K562 (cell line): ENCODE data around the gene ZNF296. TPM values are rescaled to one million over a fixed set of nuclear protein-coding genes. Genes with fewer than 3 reads are reported as not detected.

Source experiments
- HDAC1 ChIP-seq, 2 experiments: fragments of 450-650 bp; IDR thresholded peaks; 2 replicates each; pipeline ENCODE4 v1.6.1; 2016 to 2017; ENCODE audit warnings: inconsistent platforms in 1 of 2, mild to moderate bottlenecking in 1 of 2, moderate library complexity in 1 of 2
- POLR2G ChIP-seq: fragments of 200-400 bp; formaldehyde crosslinking; IDR thresholded peaks from 2 replicates; pipeline ENCODE4 v1.6.1; 2017; ENCODE audit warnings: low read depth, mild to moderate bottlenecking, antibody characterized with exemption, low read length, moderate library complexity
- RAD21 ChIP-seq, 2 experiments: fragments of 250-450 bp in 1 of 2; fragments of 450-650 bp in 1 of 2; sonication (Bioruptor Pico) in 1 of 2; formaldehyde crosslinking in 1 of 2; IDR thresholded peaks in 1 of 2; conservative IDR thresholded peaks in 1 of 2; 2 replicates each; pipeline versions ENCODE4 v1.4.0 to v1.8.0; 2020 to 2022; ENCODE audit warnings: mild to moderate bottlenecking in 2 of 2, moderate library complexity in 1 of 2
- RAD51 ChIP-seq: fragments of 450-650 bp; IDR thresholded peaks from 2 replicates; pipeline ENCODE4 v1.7.1; 2016; ENCODE audit warnings: low read depth, mild to moderate bottlenecking, borderline replicate concordance
- SNIP1 ChIP-seq: fragments of 450-650 bp; IDR thresholded peaks from 2 replicates; pipeline ENCODE4 v1.7.1; 2017; ENCODE audit warnings: low read depth, mild to moderate bottlenecking
- TBL1XR1 ChIP-seq, 2 experiments: IDR thresholded peaks; 2 replicates each; pipeline ENCODE4 v1.6.1; 2012; ENCODE audit warnings: improper control_type of control experiment in 2 of 2, low read length in 2 of 2, mild to moderate bottlenecking in 1 of 2
- ZC3H4 ChIP-seq: sonication (generic); formaldehyde crosslinking; IDR thresholded peaks from 2 replicates; pipeline ENCODE4 v1.9.0; 2021; ENCODE audit warnings: missing genetic modification reagents, borderline replicate concordance
- ZKSCAN3 ChIP-seq: fragments of 250-450 bp; sonication (Bioruptor Pico); IDR thresholded peaks from 2 replicates; pipeline ENCODE4 v1.4.0; 2020
- ZNF41 ChIP-seq: fragments of 250-450 bp; sonication (Bioruptor Pico); conservative IDR thresholded peaks from 2 replicates; pipeline ENCODE4 v1.4.0; 2020; ENCODE audit warnings: mild to moderate bottlenecking
- polyA plus RNA-seq, 8 experiments: library from polyadenylated mRNA; depleted of rRNA in 4 of 8; stranded (reverse) in 5 of 8; unstranded in 3 of 8; fragments of >200 nt; fragmentation: Nextera tagmentation in 2 of 8; fragmentation: Illumina TruSeq in 1 of 8; extraction: Ambion mirVana in 2 of 8; extraction: Trizol in 1 of 8; gene quantifications; 2 replicates each; pipeline versions ENCODE4 v1.2.1 to v1.2.3, GENCODE V29; 2011 to 2014; ENCODE audit warnings: inconsistent platforms in 1 of 8, missing spikeins in 1 of 8
- total RNA-seq, 7 experiments: library from RNA; depleted of rRNA in 6 of 7; stranded (reverse); fragments of >200 nt in 6 of 7; fragmentation: Illumina TruSeq in 2 of 7; extraction: Trizol in 2 of 7; gene quantifications; 2 replicates each; pipeline versions ENCODE4 v1.2.1 to v1.2.3, GENCODE V29; 2011 to 2021; ENCODE audit warnings: low replicate concordance in 1 of 7
- TF ChIP-seq, protein P1 (sequence below), 2 experiments: fragments of 450-650 bp in 1 of 2; IDR thresholded peaks; 2 replicates each; pipeline ENCODE4 v1.6.1; 2011 to 2017; ENCODE audit warnings: low read depth in 2 of 2, antibody characterized with exemption in 1 of 2, borderline replicate concordance in 1 of 2, low read length in 1 of 2, mild to moderate bottlenecking in 1 of 2, mixed read lengths in 1 of 2; ENCODE audit not compliant: control insufficient read depth in 1 of 2
- TF ChIP-seq, protein P2 (sequence below): IDR thresholded peaks from 2 replicates; pipeline ENCODE4 v1.6.1; 2011; ENCODE audit warnings: borderline replicate concordance, low read depth, mild to moderate bottlenecking, moderate library complexity, low read length; ENCODE audit not compliant: insufficient read depth, poor library complexity, severe bottlenecking
- TF ChIP-seq, protein P3 (sequence below): fragments of 250-450 bp; sonication (Bioruptor Pico); IDR thresholded peaks from 2 replicates; pipeline ENCODE4 v1.4.0; 2020; ENCODE audit warnings: borderline replicate concordance
- TF ChIP-seq, protein P4 (sequence below): fragments of 450-650 bp; formaldehyde crosslinking; IDR thresholded peaks from 2 replicates; pipeline ENCODE4 v1.4.0; 2020; ENCODE audit warnings: mild to moderate bottlenecking

ZNF296 gene
- total and polyA plus RNA-seq, 9 of the 15 experiments (the other 6 are each of a cell fraction or from before 2014, with no cell fraction given), result 0.03 to 8.8 (median 0.47) TPM; not detected in 1

DNA sequence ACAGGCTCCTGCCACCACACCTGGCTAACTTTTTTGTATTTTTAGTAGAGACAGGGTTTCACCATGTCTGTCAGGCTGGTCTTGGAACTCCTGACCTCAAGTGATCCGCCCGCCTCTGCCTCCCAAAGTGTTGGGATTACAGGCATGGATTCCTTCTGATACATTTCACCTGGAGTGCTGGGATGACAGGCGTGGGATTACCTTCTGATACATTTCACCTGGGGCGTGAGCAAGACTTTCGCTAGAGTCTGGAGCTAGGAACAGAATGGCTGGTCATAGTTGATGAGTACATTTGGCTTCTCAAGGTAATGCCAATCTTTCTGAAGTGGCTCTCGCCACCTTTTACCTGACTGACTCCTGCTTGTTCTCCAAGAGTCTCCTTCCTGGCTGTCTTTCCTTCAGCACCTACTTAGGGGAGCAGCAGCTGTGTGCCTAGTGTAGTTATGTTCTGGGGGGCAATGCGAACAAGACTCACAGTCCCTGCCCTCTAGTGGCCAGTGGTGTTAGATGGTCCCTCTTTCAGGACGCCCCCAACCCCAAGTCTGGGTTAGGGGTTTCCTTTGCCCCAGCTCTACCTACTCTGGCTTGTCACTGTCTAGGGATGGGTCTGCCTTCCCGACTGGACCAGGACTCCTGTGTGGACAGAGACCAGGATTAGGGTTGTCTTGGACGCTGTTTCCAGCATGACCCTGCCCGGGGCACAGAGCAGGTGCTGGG, 36.0 kb upstream of the ZNF296 start (continued):
- no peak for TF ChIP-seq TBL1XR1 (IDR thresholded peaks at IDR 0.05; ENCODE audit: low read length in 2 of 2)
- TF ChIP-seq POLR2G, result no peak
- TF ChIP-seq, protein P1, sequence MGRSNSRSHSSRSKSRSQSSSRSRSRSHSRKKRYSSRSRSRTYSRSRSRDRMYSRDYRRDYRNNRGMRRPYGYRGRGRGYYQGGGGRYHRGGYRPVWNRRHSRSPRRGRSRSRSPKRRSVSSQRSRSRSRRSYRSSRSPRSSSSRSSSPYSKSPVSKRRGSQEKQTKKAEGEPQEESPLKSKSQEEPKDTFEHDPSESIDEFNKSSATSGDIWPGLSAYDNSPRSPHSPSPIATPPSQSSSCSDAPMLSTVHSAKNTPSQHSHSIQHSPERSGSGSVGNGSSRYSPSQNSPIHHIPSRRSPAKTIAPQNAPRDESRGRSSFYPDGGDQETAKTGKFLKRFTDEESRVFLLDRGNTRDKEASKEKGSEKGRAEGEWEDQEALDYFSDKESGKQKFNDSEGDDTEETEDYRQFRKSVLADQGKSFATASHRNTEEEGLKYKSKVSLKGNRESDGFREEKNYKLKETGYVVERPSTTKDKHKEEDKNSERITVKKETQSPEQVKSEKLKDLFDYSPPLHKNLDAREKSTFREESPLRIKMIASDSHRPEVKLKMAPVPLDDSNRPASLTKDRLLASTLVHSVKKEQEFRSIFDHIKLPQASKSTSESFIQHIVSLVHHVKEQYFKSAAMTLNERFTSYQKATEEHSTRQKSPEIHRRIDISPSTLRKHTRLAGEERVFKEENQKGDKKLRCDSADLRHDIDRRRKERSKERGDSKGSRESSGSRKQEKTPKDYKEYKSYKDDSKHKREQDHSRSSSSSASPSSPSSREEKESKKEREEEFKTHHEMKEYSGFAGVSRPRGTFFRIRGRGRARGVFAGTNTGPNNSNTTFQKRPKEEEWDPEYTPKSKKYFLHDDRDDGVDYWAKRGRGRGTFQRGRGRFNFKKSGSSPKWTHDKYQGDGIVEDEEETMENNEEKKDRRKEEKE (IDR thresholded peaks at IDR 0.05; ENCODE audit: borderline replicate concordance in 1 of 2, control insufficient read depth in 1 of 2, low read depth in 2 of 2, low read length in 1 of 2), result no peak
- TF ChIP-seq ZKSCAN3 (CRISPR knock-in tag), result no peak
- no peak for TF ChIP-seq ZC3H4 (CRISPR knock-in tag)
- TF ChIP-seq, protein P2, sequence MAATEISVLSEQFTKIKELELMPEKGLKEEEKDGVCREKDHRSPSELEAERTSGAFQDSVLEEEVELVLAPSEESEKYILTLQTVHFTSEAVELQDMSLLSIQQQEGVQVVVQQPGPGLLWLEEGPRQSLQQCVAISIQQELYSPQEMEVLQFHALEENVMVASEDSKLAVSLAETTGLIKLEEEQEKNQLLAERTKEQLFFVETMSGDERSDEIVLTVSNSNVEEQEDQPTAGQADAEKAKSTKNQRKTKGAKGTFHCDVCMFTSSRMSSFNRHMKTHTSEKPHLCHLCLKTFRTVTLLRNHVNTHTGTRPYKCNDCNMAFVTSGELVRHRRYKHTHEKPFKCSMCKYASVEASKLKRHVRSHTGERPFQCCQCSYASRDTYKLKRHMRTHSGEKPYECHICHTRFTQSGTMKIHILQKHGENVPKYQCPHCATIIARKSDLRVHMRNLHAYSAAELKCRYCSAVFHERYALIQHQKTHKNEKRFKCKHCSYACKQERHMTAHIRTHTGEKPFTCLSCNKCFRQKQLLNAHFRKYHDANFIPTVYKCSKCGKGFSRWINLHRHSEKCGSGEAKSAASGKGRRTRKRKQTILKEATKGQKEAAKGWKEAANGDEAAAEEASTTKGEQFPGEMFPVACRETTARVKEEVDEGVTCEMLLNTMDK, result no peak
- TF ChIP-seq, protein P3, sequence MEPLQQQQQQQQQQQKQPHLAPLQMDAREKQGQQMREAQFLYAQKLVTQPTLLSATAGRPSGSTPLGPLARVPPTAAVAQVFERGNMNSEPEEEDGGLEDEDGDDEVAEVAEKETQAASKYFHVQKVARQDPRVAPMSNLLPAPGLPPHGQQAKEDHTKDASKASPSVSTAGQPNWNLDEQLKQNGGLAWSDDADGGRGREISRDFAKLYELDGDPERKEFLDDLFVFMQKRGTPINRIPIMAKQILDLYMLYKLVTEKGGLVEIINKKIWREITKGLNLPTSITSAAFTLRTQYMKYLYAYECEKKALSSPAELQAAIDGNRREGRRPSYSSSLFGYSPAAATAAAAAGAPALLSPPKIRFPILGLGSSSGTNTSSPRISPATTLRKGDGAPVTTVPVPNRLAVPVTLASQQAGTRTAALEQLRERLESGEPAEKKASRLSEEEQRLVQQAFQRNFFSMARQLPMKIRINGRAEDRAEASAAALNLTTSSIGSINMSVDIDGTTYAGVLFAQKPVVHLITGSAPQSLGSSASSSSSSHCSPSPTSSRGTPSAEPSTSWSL (CRISPR knock-in tag), result no peak
- TF ChIP-seq RAD51, result no peak
- TF ChIP-seq, protein P4, sequence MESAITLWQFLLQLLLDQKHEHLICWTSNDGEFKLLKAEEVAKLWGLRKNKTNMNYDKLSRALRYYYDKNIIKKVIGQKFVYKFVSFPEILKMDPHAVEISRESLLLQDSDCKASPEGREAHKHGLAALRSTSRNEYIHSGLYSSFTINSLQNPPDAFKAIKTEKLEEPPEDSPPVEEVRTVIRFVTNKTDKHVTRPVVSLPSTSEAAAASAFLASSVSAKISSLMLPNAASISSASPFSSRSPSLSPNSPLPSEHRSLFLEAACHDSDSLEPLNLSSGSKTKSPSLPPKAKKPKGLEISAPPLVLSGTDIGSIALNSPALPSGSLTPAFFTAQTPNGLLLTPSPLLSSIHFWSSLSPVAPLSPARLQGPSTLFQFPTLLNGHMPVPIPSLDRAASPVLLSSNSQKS (CRISPR knock-in tag), result no peak
- TF ChIP-seq HDAC1 (IDR thresholded peaks at IDR 0.05), result no peak
- TF ChIP-seq ZNF41, result no peak
- no peak for TF ChIP-seq RAD21 (CRISPR knock-in tag; conservative IDR thresholded peaks at IDR 0.05 in 1 of 2, IDR thresholded peaks at IDR 0.05 in 1 of 2)
- no peak for TF ChIP-seq SNIP1
